Stimulated activated CD4-positive, alpha-beta T cell treated with anti-CD3 and anti-CD28 coated beads, Interleukin-15, amount 100 ng/mL, for 48 hours (primary cell): ENCODE measurements around the gene FOXJ1.
"Not testable (repeated sequence)": the region's sequence is repeated elsewhere in the genome, so short reads cannot be mapped to it uniquely, and the experiment has no call there.

Experiments used
- DNase-seq, 2 donors: peaks; one replicate each; pipeline ENCODE4 v3.0.0-alpha.2; 2020; ENCODE audit warnings: low read depth in 2 of 2

FOXJ1 gene

DNA sequence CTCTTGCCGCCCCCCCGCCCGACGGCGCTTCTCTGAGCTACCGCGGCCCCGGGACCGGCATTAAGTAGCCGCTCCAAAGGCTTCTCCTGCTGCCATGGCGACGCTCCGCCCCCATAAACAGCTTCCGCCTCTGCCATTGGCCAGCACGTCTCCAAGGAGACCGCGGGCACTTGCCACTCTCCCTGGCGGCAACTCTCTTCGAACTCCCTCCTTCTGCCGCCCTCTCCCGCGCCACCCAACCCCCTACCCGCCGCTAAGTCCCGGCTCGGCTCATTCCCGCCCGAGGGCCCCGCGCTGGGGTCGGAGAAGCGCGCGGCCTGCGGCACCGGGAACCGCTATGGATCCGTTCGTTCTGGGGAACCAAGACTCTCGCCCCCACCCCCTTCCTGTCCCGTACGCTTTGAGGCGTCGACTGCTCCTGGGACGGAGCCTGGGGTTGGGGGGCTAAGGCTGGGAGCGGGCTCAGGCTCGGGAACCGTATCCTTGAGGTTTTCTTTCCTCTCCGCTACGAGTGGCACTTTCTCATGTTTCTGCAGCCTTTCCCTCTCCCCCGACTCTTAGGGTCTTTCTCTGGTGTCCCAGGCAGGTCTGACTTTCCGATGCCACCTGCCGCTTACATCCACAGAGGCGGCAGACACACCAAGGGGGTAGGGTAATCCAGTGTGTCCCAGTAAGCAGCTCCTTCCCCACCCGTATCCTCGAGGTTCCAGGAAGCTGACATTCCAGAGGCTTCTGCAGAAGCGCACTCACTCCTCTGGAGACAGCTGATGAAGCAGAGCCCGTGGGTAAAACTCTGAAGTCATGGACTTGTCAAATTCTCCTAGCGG is at the start of gene FOXJ1:
FOXJ1 (minus strand) TSS at position 34 of the 827 bp plus-strand sequence. CDS start 850 bp downstream, outside the sequence.
- DNase-seq: peak; percentile 80 to 83

- no peak for DNase-seq
These were observed 48.7 kb upstream of the FOXJ1 start for GRCh38 chr17:76189741-76190140.

- DNase-seq: no peak
These were observed 48.2 kb upstream of the FOXJ1 start for GRCh38 chr17:76189247-76189646.

DNA sequence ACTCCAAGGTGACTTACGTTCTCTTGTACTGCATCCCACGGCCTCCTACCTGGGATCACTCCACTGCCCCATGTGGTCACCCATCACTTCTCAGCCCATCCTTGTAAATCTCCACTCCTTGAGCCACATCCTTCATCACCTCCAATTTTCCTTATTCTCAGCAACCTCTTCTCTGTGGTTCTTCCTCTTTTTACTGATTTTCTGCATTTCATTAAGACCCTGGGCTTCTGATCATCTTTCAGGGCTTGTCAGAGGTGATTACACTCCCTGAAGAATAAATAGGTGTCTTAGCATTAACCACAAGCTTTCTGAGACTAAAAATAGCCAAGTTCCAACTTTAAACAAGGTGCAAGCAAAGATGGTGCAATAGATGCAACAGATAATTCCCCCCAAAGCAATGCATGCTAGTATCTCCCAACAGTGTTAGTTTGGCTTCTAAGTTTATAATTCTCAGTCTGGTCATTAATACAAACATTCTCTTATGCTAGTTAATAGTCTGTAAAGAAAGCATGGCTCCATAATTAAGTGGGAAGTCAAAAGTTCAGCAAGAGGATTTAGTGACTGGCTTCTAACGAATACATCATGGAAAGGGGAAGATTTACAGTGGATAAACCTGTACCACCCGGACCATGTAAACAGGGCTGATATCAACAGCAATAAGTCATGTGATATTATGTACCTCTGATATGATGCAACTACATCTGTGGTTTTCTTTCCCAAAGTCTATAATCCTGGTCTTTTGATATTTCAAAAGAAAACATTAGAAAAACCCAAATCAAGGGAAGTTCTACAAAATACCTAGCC is 47.4 kb upstream of the FOXJ1 start:
- no peak for DNase-seq

- DNase-seq: not testable (repeated sequence)
These were observed 45.7 kb upstream of the FOXJ1 start for GRCh38 chr17:76186774-76187173.

DNA sequence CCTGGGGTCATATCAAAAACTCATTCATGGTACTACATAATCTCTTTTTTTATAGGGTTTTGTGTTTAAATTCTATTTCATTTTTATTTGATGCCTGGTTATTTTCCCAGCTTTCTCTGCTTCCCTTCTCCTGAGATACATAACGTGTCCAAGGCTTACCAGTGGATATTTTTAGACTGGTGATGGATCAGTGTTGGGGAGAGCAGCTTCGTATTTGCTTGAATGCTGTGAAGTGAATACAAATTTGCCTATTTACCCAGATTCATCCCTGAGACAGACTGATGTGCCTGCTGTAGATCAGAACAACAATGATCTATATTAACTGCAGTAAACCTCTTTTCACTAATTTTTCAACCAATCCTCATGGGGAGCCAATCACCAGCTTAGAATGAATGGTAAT is 43.2 kb upstream of the FOXJ1 start:
- no peak for DNase-seq

GRCh38 chr17:76182016-76182764 is 41.1 kb upstream of the FOXJ1 start:
- DNase-seq: peak; percentile 90 to 93

- peak in 1 of 2 donors; percentile 25 for DNase-seq
These were observed 38.7 kb upstream of the FOXJ1 start for GRCh38 chr17:76179496-76180467.

DNA sequence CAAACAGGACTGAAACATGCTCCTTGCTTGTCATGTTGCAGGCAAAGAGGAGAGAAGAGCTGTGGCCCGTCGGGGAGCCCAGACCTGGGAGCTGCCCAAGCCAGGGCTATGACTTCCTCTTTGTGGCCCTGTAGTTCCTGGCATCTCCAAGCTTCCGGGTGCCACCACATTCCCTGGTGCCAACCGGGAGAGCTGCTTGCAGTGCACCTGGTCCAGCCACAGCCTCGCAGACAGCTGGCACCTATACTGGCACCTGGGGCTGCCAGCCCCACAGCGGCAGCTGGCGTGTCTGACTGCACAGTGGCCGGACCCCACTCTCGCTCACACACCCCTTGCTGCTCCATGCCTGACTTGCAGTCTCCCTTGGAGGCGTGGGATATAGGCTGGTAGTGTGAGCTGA is 37.1 kb upstream of the FOXJ1 start:
- no peak for DNase-seq

DNA sequence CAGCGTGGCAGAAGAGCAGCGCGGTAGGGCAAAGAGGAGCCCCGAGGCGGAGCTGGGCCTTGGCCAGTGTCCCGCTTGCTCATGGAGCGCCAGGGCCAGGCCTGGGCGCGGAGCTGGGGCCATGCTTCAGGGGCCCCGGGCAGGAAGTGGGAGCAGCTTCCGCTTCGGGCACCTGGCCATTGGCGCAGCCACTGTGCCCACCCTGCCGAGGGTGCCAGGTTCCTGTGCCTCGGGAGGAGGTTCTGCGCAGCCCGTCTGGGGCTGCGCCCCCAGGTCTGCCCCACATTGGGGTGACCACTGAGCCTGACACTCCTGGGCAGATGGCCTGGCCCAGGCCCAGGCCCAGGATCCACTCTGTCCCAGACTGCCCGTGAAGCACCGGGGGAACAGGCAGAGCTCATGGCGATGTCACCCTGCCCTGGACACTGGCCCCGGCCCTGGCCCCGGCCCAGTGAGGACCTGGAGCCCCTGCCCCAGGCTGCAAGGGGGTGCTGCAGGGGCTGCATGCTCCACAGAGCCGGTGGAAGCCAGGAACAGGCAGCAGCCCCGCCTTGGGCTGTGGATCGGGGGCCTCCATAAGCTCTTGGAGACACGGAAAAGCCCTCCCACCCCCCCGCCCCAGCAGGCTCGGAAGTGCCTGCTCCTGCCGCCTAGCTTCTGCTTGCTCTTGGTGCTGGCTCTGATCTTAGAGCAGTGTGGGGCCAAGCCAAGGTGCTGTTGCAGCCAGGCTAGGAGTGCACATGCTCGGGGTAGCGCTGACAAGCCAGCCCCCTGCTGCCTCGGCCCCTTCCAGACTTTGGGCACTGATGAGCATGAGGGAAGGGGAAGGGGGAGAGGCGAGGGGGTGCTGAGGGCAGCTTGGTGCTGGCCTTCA is 35.9 kb upstream of the FOXJ1 start:
- no peak for DNase-seq

- no peak for DNase-seq
These were observed 33.0 kb upstream of the FOXJ1 start for GRCh38 chr17:76174037-76174436.

- no peak for DNase-seq
These were observed 32.4 kb upstream of the FOXJ1 start for GRCh38 chr17:76173474-76173873.

DNA sequence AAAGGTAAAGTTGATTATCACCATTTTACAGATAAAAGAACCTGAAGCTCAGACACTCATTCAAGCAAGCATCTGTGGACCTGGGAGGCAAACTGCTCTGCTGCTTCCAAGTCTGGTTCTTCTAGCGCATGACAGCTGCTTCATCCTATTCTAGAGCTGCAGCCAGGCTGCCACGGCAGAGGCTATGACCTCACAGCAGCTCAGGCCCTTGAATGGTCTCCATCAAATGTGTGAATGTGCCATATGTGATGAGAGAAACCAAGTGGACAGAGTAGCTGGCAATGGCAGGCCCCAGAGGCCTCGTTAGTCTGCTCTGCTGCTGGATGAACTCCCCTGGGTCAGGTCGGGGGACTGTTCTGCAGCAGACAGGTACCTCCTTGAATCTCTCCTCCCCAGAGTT is 30.7 kb upstream of the FOXJ1 start:
- DNase-seq: no peak

- no peak for DNase-seq
These were observed 29.1 kb upstream of the FOXJ1 start for GRCh38 chr17:76170114-76170513.

- no peak for DNase-seq
These were observed 25.9 kb upstream of the FOXJ1 start for GRCh38 chr17:76166906-76167305.

DNA sequence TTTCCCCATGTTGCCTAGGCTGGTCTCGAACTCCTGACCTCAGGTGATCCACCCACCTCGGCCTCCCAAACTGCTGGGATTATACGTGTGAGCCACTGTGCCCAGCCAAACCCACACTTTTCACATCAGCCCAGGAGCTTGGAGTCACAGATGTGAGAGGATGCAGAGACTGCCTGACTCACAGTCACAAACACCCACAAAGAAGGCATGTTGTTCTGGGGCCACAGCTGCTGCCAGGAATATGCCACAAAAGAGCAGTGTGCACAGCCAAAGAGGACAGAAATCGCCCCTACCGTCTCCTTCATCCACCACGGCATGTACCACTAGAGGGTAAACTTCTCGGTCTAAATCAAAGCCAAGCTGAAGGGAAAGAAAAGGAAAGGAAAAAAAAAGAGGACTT is 25.1 kb upstream of the FOXJ1 start:
- no peak for DNase-seq

GRCh38 chr17:76164331-76164730 is 23.3 kb upstream of the FOXJ1 start:
- DNase-seq: no peak

DNA sequence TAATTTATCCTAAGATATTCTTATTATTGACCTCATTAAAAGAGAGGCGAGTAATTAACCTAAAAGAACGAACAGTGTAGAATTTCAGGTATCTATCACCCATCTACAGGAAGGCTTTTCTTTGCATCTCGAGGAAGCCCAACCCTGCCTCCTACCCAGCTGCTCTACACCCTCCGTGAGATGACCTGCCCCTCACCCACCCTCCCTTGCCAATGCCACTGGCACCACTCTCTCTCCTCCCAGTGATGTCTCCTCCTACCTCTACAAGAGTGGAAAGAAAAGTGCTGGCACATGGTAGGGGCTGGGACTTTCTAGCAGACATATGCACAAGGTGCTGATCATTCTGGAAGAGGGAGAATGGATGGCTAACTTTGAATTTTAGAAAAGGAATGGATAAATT is 22.9 kb upstream of the FOXJ1 start:
- DNase-seq: no peak

GRCh38 chr17:76161619-76162266 is 20.7 kb upstream of the FOXJ1 start:
- no peak for DNase-seq
